Measurements from ENCODE around the gene NRM.

DNA sequence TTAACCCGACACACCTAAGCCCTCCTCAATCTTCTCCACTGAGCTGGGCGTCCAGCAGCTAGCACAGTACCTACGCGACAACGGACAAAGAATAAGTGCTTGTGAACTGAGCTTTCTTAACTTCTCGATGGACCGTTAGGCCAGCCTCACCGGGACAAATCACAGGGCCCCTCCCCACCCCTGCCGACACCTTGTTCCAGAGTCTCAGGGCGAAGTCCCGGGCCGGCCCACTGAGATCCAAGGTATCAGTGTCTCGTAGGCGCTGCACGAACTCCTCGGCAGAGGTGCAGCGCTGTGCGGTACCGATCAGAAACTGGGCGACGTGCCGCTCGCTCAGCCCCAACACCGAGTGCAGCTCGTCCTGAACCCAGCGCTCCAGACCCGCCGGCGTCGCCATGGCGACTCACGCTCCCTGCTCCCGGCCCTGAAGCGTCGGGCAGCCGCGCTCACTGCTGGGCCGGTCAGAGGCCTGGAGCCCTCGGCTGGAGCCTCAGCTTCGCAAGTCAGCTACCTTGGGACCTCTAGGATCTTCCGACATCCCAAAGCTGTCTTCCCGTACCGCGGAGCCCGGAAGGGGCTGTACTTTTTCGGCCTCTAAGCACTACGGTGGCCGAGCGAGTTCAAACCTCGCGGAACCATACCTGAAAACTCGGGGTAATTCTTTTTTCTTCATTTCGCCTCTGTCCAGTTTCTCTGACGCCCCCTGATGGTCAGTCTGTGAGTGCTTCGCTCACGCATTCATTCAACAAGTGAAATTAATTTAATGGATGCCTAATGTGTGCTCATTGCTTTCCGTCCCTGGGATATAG lies 18.1 kb downstream of the NRM start, which contains the start of gene DHX16:
- TF ChIP-seq CSDC2 (CRISPR knock-in tag; IDR thresholded peaks at IDR 0.05) (no peak), ZNF8 (CRISPR knock-in tag; IDR thresholded peaks at IDR 0.05) (peak; percentile 23; the same call in 1 of the 2 replicates), ZFP3 (CRISPR knock-in tag; IDR thresholded peaks at IDR 0.05) (no peak)

All from SK-N-SH treated with all-trans-retinoic acid at 6 μM for 48 hours (cell line).